ENCODE data around the gene TIMELESS.
A peak's percentile ranks its signal among the peaks of the same experiment; 100 is the strongest.
"Not testable (repeated sequence)": the region's sequence is repeated elsewhere in the genome, so short reads cannot be mapped to it uniquely, and the experiment has no call there.

TIMELESS gene, protein sequence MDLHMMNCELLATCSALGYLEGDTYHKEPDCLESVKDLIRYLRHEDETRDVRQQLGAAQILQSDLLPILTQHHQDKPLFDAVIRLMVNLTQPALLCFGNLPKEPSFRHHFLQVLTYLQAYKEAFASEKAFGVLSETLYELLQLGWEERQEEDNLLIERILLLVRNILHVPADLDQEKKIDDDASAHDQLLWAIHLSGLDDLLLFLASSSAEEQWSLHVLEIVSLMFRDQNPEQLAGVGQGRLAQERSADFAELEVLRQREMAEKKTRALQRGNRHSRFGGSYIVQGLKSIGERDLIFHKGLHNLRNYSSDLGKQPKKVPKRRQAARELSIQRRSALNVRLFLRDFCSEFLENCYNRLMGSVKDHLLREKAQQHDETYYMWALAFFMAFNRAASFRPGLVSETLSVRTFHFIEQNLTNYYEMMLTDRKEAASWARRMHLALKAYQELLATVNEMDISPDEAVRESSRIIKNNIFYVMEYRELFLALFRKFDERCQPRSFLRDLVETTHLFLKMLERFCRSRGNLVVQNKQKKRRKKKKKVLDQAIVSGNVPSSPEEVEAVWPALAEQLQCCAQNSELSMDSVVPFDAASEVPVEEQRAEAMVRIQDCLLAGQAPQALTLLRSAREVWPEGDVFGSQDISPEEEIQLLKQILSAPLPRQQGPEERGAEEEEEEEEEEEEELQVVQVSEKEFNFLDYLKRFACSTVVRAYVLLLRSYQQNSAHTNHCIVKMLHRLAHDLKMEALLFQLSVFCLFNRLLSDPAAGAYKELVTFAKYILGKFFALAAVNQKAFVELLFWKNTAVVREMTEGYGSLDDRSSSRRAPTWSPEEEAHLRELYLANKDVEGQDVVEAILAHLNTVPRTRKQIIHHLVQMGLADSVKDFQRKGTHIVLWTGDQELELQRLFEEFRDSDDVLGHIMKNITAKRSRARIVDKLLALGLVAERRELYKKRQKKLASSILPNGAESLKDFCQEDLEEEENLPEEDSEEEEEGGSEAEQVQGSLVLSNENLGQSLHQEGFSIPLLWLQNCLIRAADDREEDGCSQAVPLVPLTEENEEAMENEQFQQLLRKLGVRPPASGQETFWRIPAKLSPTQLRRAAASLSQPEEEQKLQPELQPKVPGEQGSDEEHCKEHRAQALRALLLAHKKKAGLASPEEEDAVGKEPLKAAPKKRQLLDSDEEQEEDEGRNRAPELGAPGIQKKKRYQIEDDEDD

DNA sequence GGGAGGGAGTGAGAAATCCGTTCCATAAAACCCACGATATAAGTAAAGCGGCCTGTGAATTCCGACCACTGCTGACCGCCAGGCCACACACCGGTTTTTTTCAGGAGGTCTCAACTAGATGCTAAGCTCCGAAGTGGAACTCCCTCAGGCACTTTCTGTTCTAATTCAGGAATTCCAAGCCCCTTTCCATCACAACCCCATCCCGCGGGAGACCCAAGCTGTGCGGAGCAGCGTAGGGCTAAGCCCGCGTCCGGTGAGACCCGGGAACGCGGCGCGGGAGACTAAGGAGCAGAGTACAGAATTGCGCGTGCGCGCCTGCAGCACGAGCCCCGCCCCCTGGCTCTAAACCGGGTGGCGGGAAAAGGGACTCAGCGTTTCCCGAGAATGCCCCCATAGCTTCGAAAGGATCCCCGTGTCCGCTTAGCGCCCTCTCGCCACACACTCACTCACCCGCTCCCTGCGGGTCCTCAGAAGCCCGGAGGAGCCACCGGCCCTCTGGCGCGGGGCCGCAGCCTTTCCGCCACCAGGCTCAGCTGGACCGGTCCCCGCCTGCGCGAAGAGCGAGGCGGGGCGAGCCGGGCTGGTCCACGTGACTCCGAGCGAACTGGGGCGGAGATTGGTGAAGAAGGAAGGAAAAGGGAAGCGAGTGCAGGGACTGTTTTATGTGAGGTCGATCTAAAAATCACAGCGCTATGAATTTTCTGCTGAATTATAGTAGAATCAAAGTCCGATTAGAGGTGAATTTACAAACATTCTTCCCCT, at the start of gene TIMELESS:
Gene TIMELESS (minus strand): TSS at position 567 of the 762 bp plus-strand sequence. CDS start 15,256 bp downstream, outside the sequence.
- DNase-seq: peak; percentile 93

DNA sequence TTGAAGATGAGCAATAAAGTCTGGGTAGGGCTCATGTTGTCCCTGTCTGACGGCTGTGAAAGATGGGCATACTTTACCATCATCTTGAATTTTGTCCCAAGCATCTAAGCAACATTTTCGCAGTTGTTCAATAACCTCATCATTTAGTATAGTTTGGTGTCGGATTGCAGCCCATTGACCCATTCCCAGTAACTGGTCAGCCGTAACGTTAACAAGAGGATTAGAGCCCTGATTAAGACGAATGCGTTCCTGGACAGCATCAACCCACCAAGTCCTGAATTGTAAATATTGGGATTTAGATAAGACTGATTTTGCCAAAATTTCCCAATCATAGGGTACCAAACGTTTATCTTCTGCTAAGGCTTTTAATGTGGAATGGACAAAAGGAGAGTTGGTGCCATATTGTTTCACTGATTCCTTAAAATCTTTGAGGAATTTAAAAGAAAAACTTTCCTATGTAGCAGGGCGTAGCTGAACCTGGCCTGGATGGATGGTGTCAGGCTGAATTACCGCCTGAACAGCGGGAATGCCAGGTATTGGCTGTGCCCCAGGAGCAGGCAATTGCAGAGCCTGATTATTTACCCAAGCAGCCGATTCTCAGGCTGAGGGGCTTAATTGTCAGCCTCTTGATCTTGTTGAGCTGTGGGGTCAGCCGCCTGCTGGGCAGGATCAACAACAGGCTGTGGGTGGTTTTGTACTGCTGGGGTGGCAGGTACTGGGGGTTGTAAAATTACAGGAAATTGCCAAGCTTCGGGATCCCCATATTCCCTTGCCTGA, 49.1 kb upstream of the TIMELESS start:
- DNase-seq: not testable (repeated sequence)

DNA sequence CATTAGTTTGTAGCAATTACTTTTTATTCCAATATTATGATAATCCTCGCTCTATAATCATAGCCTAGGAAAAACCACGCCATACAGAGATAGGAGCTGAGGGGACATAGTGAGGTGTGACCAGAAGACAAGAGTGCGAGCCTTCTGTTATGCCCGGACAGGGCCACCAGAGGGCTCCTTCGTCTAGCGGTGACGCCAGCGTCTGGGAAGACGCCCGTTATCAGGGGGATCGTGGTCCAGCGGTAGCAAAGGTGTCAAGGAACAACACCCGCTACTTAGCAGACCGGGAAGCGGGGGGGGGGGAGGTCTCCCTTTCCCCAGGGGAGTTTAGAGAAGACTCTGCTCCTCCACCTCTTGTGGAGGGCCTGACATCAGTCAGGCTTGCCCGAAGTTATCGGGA, 47.5 kb upstream of the TIMELESS start:
- peak; percentile 55 for DNase-seq

DNA sequence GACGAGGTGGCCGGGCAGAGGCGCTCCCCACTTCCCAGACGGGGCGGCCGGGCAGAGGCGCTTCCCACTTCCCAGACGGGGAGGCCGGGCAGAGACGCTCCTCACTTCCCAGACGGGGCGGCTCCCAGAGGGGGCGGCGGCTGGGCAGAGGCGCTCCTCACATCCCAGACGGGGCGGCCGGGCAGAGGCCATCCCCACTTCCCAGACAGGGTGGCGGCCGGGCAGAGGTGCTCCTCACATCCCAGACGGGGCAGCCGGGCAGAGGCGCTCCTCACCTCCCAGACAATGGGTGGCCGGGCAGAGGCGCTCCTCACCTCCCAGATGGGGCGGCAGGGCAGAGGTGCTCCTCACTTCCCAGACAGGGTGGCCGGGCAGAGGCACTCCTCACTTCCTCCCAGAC, 45.3 kb upstream of the TIMELESS start:
- not testable (repeated sequence) for DNase-seq

DNA sequence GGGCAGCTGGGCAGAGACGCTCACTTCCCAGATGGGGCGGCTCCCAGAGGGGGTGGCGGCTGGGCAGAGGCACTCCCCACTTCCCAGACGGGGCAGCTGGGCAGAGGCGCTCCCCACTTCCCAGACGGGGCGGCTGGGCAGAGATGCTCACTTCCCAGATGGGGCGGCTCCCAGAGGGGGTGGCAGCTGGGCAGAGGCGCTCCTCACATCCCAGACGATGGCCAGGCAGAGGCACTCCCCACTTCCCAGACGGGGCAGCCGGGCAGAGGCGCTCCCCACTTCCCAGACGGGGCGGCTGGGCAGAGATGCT, 44.8 kb upstream of the TIMELESS start:
- not testable (repeated sequence) for DNase-seq

DNA sequence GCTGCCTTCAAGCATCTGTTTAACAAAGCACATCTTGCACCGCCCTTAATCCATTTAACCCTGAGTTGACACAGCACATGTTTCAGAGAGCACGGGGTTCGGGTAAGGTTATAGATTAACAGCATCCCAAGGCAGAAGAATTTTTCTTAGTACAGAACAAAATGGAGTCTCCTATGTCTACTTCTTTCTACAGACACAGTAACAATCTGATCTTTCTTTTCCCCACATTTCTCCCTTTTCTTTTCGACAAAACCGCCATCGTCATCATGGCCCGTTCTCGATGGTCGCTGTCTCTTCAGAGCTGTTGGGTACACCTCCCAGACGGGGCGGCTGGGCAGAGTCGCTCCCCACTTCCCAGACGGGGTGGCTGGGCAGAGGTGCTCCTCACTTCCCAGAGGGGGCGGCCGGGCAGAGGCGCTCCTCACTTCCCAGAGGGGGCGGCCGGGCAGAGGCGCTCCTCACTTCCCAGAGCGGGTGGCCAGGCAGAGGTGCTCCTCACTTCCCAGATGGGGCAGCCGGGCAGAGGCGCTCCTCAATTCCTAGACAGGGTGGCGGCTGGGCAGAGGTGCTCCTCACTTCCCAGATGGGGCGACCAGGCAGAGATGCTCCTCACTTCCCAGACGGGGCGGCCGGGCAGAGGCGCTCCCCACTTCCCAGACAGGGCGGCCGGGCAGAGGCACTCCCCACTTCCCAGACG, 44.3 kb upstream of the TIMELESS start:
- not testable (repeated sequence) for DNase-seq

DNA sequence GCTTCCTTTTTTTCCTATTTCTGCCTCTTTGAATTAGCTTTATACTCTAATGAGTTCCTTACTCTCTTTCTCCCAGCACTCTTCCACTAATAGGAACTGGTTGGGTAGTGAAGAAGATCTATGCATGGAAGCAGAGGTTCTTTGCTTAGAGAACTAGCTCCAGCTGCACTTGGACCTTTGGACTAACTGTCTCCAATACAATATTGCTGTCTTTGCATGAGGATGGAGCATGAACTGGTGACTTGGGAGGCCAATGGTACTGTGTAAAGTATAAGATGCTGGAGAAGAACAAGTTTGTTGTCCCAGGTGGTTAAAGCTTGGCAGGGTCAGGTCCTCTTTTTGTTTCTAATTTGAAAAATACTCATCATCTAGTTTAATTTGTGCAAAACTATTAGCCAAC, 41.1 kb upstream of the TIMELESS start:
- no peak for DNase-seq

DNA sequence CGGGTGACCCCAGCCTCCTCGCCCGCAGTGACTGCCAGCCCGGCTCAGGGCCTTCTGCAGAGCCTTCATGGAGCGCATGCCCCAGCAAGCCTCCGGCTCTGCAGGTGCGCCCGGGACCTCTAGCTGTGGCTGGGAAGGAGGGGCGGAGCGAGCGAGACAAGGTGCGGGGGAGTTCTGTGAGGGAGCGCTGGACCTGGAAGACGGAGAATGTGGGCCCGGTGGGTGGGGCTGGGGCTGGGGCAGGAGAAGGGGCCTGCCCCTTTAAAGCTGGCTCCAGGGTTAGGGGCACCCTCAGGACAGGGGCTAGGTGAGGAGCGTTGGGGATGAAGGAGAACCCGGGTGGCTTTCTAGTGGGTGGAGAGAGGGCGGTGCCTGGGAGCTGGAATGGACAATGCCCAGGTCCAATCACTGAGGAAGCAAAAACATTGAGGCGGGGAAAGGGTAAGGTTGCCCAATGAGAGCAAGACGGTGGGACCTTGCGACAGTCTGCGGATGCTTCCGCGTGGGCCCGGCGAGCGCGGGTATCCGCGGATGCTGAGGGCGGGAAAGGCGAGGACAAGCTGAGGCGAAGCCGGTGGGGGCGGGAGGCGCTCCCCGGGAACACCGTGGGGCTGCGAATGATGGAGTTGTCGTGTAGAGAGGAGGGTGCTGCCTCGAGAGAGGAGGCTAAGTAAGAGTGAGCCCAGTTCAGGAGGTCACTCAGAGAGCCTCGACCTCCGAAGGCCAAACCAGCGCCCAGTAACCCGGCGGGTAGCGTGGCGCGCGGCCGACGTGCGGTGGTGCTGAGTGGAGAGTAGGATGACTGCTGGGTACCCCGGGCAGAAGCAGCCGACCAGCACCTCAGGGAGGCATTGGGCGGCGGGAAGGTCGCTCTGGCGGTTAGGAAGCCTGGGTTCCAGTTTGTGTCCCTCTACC, 39.1 kb upstream of the TIMELESS start, which contains the start of gene GLS2:
Gene GLS2 (minus strand): TSS at position 121 of the 915 bp plus-strand sequence. CDS start 43 bp downstream, at position 78.
- DNase-seq: peak; percentile 63

DNA sequence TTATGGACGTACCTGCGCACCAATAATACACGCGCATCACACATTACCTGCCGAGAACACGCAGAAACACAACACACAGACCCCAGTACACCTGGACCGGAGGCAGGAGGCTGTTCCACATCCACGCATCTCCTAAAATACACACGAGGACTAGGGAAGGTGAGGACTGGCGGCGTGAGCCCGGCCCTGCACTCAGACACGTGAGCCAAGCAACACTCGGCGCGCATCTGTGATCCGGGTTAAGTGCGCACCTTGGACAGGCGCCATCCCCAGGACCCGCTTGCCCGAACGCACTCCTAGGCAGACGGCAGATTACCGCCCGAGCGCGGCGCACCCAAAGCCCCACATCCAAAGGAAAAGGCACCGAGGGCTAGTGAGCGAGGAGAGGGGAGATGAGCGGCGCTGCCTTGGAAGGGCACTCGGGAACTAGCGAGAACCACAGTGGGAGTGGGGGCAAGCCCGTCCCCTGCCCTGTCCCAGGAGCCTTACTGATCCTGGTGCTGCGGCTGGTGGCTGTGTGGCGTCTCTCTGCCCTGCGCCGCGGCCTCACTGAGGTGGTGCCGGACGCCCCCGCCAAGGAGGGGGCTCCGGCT, 38.3 kb upstream of the TIMELESS start:
- no peak for DNase-seq

DNA sequence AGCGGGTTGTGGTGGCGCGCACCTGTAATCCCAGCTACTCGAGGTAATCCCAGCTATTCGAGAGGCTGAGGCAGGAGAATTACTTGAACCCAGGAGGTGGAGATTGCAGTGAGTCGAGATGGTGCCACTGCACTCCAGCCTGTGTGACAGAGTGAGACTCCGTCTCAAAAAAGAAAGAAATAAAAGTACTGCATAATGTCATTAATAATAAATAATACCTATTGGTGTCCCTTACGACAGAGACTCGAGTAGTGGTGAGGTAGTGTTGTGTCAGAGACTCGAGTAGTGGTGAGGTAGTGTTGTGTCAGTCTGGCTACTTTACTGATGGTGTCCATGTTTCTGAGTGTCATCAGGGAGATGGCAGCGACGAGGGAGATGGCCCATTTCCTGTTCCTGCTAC, 37.5 kb upstream of the TIMELESS start:
- no peak for DNase-seq

DNA sequence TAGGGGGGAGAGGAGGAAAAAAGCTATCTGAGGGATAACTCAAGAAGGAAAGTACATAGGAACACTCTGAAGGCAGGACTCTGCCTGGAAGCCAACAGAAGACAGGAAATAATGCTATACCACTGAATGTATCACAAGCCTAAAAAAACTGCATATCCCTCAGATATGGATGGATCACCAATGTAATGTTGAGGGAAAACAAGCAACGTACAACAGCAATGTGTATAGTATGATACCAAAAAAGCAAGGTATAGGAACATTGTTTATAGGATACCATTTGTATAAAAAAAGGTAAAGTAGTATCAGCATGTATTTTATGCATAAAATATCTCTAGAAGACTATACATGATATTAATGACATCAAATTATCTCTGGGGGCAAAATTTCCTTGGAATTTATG, 35.3 kb upstream of the TIMELESS start:
- DNase-seq: no peak

DNA sequence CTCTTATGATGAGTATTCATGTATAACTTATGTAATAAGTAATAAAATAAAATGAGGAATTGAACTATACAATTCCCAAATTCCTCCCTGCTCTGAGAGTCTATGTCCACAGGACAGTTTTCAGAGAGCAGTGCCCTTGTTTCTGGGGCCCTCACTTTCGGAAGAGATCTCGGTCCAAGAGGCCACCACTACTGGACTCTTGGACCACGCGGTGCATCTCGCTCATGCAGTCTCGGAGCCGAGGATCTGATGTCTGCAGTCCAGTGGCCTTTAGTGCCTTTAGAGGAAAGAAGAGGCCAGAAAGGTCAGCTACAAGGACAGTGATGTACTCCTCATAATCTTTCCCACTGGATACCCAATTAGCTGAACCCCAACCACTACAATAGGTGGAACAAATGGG, 30.4 kb upstream of the TIMELESS start:
- DNase-seq: no peak

DNA sequence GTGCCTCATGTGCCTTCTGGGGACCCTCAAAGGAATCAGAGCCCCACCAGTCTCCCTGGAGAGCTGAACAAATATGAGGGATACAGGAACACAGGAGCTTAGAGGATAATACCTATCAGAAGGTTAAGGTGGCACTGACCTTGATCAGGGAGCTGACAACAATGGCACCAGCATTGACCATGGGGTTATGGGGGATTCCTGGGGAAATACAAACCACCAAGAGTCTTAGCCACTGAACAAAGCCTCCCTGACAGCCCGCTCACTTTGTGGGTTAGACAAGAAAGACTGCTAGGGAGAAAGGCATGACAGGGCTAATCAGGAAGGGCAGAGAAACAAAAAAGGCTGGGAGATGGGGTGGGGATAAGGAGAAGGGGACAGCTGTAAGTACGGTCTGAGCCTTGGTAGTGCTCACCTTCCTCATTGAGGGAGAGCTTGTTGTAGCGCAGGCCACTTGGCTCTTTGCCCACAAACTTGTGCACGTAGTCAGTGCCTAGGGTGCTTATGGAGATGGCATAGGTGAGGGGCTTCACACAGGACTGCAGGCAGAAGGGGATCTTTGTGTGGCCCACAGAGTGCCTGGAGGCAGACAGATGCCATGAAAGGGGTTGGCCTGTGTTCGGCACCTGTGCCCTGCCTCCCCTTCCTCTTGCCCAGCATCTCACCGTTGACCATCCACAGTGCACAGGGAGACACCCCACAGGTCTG, 28.4 kb upstream of the TIMELESS start:
- no peak for DNase-seq

DNA sequence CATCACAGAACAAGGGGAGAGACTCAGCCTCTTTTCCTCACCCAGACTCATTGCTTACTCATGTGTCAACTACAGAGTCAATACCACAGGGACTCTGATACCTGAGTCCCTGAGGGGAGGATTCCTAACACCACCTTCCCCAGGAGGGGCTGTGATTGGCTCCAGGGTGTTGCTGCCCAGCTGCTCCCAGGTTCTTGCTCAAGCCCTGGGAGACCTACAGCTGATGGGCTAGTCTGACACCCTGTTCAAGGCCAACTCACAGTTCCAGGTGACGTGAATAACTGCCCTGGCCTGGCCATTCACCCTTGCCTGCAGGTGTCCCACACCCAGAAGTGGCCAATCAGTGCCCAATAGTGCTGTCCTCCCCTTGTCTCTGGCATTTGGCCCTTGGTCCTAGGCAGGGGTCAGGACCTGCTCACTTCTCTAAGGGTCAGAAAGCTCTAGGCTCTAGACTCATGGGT, 27.8 kb upstream of the TIMELESS start:
- no peak for DNase-seq

DNA sequence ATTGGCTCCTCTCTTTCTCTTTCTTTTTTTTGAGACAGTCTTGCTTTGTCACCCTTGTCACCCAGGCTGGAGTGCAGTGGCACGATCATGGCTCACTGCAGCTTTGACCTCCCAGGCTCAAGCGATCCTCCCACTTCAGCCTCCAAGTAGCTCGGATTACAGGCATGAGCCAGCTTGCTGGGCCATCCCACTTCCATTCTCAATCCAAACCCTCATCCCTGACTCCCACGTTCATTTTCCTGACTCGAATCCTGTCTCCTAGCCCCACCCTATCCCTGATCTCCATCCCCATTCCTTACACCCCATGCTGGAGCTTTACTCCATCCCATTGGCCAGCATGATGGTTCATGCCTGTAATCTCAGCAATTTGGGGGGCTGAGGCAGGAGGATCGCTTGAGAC, 26.9 kb upstream of the TIMELESS start:
- DNase-seq: no peak

DNA sequence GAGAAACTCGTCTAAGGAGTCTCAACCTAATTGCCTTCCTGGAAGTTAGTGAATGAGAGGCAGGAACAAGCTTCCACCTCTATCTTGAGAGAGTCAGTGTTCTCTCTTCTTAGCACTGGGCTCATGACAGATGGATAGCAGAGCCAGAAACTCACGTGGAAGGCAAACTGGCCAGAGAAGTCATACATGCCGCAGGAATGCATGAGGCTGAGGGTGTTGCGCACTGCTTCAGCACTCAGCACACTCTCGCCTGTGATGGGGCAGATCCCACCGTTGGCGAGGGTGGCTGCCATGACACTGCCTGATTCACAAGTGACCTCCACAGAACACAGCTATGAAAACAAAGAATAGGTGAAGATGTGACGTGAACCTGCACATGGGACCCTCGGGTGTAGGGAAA, 25.2 kb upstream of the TIMELESS start:
- DNase-seq: no peak

DNA sequence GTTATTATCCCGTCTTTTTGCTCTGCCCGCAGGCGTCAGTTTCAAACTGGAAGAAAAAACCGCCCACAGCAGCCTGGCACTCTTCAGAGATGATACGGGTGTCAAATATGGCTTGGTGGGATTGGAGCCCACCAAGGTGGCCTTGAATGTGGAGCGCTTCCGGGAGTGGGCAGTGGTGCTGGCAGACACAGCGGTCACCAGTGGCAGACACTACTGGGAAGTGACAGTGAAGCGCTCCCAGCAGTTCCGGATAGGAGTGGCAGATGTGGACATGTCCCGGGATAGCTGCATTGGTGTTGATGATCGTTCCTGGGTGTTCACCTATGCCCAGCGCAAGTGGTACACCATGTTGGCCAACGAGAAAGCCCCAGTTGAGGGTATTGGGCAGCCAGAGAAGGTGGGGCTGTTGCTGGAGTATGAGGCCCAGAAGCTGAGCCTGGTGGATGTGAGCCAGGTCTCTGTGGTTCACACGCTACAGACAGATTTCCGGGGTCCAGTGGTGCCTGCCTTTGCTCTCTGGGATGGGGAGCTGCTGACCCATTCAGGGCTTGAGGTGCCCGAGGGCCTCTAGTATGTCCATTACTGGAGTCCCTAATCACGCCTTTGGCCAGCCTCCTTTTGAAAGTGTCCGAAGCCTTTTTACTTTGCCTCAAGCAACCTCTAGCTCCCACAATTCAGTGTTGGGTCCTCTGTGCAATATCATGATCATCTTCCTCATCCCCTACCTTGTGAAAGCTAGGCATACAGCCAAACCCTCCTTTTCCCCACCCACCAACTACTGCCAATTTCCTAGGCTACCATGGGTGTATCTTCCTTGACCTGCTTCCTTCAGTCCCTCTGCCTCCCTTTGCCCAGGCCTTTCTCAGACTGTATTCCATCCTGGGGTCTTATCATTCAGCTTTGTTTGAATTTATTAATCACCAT, 20.0 kb upstream of the TIMELESS start:
- DNase-seq: no peak
